ENCODE results near the gene PHF2.

The PHF2 gene

DNA sequence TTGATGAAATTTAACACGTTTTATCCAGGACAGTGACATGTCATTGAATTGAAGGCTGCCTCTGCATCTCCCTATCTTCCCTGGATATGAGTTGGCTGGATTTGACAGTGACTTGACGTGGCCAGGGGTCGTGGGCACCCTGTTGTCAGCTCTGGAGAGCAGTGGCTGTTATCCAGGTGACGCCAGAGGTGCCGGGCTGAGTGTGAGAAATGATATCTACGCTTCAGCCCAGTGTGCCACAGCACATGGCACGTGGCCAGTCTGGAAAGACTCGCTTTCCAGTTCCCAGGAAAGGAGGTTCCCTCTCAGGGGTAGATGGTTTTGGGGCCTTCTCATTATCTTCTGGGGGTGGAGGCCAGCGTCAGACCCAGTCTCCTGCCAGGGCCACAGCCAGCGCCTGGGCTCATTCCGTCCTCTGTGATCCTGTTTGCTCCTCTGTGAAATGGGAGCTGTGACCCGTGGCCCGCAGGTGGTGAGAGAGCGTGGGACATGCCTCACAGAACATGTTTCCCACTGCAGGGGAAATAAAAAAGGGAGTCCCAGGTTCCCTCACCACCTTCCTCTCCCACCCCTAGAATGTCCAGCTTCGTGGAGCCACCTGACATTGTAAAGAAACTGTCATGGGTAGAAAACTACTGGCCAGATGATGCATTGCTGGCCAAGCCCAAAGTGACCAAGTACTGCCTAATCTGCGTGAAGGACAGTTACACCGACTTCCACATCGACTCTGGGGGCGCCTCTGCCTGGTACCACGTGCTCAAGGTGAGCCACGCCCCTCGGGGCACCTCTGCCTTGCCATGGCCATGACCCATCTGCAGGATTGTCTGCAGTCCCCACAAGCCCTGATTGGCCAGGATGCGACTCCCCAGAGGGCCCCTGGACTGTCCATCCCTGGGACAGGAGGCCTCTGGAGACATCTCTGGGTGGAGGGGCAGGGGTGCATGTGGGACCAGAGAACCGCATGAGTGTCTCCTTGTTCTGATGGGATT is 76.5 kb downstream of the PHF2 start:
- DNase-seq (ENCODE audit: low read depth), result no peak

GRCh38 chr9:93653760-93654159 is 77.4 kb downstream of the PHF2 start:
- DNase-seq (ENCODE audit: low read depth), result no peak

DNA sequence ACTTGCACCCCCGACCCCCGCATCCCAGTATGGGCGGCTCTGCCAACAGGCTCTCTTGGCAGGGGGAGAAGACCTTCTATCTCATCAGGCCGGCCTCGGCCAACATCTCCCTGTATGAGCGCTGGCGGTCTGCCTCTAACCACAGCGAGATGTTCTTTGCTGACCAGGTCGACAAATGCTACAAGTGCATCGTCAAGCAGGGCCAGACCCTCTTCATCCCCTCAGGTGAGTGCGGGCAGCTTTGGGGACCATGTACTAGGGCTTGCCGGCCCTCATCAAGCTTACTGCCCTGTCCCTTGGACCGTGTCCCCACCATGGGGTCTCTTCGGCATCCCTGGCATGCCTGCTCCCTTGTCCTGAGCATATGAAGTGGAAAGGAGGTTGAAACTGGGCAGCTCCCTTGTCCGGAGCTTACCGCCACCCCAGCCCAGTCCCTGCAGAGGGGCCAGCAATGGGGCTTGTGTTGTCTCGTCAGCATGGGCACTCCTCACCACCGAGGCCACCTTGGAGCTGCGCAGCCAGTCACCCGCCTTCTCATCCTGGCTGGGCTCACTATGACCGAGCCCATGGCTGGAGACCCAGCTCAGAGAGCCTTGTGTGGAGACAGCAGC is 78.1 kb downstream of the PHF2 start:
- DNase-seq (ENCODE audit: low read depth), result no peak

DNA sequence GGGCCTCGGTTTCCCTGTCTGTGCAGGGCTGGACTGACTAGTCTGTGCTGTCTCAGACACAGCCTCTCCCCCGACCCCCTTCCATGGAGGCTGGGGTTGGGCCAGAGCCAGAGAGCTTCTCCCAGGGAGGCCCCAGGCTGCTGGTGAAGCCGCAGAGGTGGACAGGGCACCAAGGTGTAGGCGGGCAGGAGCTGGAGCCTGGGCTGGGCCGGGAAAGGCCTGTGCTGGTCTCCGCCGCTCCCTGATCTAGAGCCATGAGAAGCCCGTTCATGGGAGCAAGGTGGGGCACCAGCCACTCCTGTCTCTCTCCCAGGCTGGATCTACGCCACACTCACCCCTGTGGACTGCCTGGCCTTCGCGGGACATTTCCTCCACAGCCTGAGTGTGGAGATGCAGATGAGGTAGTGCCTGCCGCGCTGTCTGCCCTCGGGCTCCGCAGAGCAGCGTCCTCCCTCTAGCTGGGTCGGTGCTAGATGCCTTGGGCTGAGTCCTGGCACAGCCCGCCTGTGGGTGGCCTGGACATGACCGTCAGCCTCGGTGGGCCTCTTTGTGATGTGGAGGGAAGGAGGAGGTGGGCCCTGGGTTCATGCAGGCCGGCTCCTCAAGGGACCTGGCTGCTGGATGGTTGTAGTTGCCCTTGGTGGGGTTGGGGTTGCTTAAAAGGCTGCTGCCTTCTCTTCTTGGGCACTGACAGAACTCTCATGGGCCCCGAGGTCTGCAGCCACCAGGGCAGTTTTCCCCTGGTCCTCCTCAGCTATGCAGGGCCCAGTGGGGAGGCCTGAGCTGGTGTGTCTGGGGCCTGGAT is 79.4 kb downstream of the PHF2 start:
- DNase-seq (ENCODE audit: low read depth), result no peak

GRCh38 chr9:93656426-93657239 is 80.2 kb downstream of the PHF2 start:
- no peak for DNase-seq (ENCODE audit: low read depth)

- no peak for DNase-seq (ENCODE audit: low read depth)
These were observed 81.1 kb downstream of the PHF2 start for GRCh38 chr9:93657331-93658111.

DNA sequence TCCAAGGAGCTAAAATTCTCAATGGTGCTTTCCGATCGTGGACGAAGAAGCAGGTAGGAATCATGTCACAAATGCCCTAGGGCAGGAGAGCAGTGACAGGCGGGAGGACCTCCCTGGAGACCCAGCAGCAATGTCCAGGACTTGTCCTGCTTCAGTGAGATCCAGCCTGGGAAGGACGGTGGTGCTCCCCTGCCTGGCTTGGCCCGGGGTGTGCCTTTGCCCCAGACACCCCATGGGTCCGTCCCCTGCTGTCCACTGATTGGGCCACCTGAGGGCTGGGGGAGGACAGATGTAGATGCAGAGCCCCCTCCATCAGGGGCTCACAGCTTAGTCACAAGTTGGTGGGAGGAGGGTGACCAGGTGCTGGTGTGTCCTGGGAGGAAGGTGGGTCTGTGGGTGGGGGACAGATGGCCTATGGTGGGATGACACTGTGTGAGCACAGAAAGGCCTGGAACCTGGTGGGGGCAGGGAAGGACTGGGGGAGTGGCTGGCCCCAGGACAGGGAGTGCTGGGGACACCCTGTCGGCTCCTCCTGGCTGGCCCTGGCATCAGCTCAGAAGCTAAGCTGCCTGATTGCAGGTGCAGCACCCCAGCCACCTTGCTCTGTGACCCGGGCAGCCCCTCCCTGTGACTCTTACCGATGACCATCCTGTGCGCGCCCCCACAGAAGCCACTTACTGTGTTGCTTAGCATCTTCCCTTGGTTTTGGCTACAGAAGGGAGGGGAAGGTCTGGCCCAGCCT is 82.0 kb downstream of the PHF2 start:
- no peak for DNase-seq (ENCODE audit: low read depth)

- DNase-seq (ENCODE audit: low read depth), result no peak
These were observed 82.9 kb downstream of the PHF2 start for GRCh38 chr9:93659044-93659836.

GRCh38 chr9:93659837-93660177 is 83.4 kb downstream of the PHF2 start:
- no peak for DNase-seq (ENCODE audit: low read depth)

DNA sequence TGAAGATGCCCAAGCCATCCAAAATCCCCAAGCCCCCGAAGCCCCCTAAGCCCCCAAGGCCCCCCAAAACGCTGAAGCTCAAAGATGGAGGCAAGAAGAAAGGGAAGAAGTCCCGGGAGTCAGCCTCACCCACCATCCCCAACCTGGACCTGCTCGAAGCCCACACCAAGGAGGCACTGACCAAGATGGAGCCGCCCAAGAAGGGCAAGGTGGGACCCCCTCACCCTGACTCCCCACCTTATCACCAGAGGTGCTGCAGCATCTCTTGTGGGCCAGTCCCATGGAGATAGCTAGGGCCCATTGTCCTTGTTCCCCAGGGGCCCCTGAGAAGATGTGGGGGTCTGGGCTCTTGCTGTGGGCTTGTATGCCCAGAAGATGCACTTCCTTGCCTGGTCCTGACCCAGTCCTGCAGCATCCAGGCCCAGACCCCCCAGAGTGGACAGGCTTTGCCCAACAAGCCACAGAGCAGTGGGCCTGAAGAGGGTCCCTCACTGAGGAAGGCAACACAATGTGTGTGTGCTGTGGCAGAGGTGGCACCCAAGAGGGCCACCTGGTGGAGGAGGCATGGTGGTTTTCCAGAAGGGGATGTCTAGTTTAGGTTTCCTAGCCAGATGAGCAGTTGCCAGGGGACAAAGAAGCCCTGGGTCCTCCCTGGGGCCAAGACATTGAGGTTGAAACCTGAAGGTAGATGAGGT is 84.1 kb downstream of the PHF2 start:
- no peak for DNase-seq (ENCODE audit: low read depth)

DNA sequence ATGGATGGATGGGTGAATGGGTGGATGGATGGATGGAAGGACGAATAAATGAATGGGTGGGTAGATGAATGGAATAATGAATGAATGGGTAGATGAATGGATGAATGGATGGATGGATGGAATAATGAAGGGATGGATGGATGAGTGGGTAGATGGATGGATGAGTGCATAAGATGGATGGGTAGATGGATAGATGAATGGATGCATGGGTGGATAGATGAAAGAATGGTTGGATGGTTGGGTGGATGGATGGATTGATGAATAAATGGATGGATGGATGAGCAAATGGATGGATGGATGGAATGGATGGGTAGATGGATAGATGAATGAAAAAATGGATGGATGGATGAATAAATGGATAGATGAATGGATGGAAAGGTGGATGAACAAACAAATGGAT is 85.2 kb downstream of the PHF2 start:
- DNase-seq (ENCODE audit: low read depth), result no peak

DNA sequence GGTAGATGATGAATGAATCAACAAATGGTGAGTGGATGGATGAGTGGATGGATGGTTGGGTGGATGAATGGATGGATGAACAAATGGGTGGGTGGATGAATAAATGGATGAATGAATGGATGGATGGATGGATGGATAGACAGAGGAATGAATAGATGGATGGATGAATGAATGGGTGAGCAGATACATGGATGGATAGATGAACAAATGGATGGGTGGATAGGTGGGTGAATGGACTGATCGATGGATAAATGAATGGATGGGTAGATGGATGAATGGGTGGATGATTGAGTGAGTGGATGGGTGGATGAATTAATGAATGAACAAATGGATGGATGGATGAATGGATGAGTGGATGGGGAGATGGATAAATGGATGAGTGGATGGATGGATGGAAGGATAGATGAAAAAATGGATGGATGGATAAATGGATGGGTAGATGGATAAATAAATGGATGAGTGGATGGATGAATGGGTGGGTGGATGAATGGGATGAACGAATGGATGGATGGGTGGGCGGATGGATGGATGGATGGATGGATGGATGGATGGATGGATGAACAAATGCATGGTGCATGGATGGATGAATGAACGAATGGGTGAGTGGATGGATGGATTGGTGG is 85.7 kb downstream of the PHF2 start:
- DNase-seq (ENCODE audit: low read depth), result no peak

GRCh38 chr9:93662952-93663572 is 86.7 kb downstream of the PHF2 start:
- DNase-seq (ENCODE audit: low read depth), result no peak

GRCh38 chr9:93663877-93664548 is 87.6 kb downstream of the PHF2 start:
- DNase-seq (ENCODE audit: low read depth), result no peak

DNA sequence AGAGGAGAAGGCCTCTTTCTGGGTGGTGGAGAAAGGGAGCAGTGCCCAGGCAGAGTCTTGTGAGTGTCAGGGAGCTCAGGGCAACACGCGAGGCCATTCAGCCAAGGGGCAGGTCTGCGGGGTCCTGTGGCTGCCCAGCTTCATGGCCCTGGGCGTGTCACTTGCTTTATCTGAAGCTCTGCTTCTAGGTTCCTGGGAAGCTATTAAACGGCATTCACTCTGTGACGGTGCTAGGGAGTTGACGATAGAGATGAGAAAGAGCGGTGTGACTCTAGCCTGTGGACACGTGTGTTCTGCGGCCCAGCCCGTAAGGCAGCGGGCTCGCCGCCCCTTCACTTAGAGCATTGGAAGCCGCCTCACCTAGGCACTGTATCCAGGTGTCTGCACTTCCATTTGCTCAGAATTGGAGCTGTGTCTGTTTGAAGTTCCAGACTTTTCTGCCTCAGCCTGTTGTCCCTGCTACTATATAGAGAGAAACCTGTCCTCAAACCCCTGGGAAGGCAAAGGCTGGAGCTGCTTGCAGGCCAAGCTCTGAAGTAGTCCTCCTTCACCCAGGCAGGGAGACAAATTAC is 88.3 kb downstream of the PHF2 start:
- DNase-seq (ENCODE audit: low read depth), result no peak

DNA sequence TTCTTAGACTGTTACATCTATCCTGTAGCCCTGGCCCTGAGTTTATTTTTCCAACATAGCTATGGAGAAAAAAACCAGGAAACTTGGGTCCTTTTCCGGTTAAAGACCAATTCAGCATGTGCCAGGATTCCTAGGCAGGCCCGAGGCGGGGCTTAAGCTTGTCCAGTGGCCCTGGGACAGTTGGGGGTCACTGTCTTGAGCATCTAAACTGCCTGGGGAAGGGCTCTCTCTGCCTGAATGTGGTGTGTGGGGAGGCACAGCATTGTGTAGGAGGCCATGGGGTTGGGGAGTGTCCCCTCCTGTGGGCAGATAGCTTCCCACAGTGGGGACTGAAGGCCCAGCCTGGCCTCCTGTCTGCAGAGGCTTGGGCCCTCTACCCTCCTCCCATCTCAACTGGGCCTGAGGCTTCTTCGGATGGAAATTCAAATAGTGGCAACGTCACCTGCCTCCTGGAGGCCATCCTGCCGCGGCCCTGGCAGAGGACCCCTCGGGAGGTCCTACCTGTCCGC is 88.8 kb downstream of the PHF2 start:
- DNase-seq (ENCODE audit: low read depth), result no peak

Data from stromal cell of bone marrow (primary cell).